ENCODE results near the gene HMG20A. TPM values are rescaled to one million over a fixed set of nuclear protein-coding genes. Genes with fewer than 3 reads are reported as not detected.

HMG20A gene
- total and polyA plus RNA-seq, 3 experiments from 2014 or later = 28.5 to 46.6 (median 34.0) TPM

- H3K27me3 ChIP-seq (ENCODE audit: insufficient read depth, low read length, poor library complexity, severe bottlenecking) = no peaks in the 10 kb centered on the region
- no peak overlapping the region for H3K27ac Mint-ChIP-seq
- H3K4me3 ChIP-seq (ENCODE audit: low read length) = no peak overlapping the region
- H3K4me3 Mint-ChIP-seq = no peak overlapping the region
- H3K36me3 Mint-ChIP-seq = no peaks in the 10 kb centered on the region
- no peak overlapping the region for H3K27ac ChIP-seq (ENCODE audit: low read depth, low read length)
- CTCF ChIA-PET = no interaction called here
- H3K9me3 ChIP-seq (ENCODE audit: low read length) = no peaks in the 10 kb centered on the region
- H3K27me3 Mint-ChIP-seq = no peaks in the 10 kb centered on the region
- H3K36me3 ChIP-seq (ENCODE audit: insufficient read depth, low read length) = no peaks in the 10 kb centered on the region
- H3K4me1 Mint-ChIP-seq = peaks cover 8 to 19% (median 17%) of the 10 kb centered on the region in 3 donors
- H3K9me3 Mint-ChIP-seq = no peaks in the 10 kb centered on the region
- no peak for DNase-seq
- no peaks in the 10 kb centered on the region for H3K4me1 ChIP-seq (ENCODE audit: insufficient read depth, low read length)
- POLR2A ChIA-PET = no interaction called here
These were observed 35.9 kb upstream of the HMG20A start for GRCh38 chr15:77384589-77385359.

DNA sequence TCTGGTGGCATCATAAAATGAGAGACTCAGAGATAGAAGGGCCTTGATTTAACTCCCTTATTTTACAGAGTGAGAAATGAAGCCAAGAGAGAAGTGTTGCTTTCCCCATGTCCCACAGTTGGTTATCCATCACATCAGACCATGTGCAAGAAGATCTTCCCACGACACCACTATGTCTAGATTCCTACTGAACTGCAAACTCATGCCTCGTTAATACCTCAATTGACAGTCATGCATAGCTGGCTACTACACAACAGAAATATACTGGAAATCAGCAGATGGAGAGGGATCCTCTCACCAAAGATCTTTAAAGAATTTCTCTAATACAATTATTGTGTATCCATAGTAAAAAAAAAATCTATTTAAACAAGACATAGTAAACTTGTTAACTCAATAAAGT is 34.1 kb upstream of the HMG20A start:
- DNase-seq = no peak
- Mint-ChIP-seq H3K27me3 (no peaks in the 10 kb centered on the region), H3K4me1 (peaks cover 8 to 19% (median 19%) of the 10 kb centered on the region in 3 donors), H3K36me3 (no peaks in the 10 kb centered on the region), H3K9me3 (no peaks in the 10 kb centered on the region), H3K4me3 (no peak overlapping the region), H3K27ac (no peak overlapping the region)
- no peaks in the 10 kb centered on the region for H3K27me3 ChIP-seq (ENCODE audit: insufficient read depth, low read length, poor library complexity, severe bottlenecking)
- H3K4me3 ChIP-seq (ENCODE audit: low read length) = no peak overlapping the region
- H3K9me3 ChIP-seq (ENCODE audit: low read length) = no peaks in the 10 kb centered on the region
- no peaks in the 10 kb centered on the region for H3K36me3 ChIP-seq (ENCODE audit: insufficient read depth, low read length)
- ChIA-PET POLR2A (no interaction called here), CTCF (no interaction called here)
- no peak overlapping the region for H3K27ac ChIP-seq (ENCODE audit: low read depth, low read length)
- H3K4me1 ChIP-seq (ENCODE audit: insufficient read depth, low read length) = no peaks in the 10 kb centered on the region

DNA sequence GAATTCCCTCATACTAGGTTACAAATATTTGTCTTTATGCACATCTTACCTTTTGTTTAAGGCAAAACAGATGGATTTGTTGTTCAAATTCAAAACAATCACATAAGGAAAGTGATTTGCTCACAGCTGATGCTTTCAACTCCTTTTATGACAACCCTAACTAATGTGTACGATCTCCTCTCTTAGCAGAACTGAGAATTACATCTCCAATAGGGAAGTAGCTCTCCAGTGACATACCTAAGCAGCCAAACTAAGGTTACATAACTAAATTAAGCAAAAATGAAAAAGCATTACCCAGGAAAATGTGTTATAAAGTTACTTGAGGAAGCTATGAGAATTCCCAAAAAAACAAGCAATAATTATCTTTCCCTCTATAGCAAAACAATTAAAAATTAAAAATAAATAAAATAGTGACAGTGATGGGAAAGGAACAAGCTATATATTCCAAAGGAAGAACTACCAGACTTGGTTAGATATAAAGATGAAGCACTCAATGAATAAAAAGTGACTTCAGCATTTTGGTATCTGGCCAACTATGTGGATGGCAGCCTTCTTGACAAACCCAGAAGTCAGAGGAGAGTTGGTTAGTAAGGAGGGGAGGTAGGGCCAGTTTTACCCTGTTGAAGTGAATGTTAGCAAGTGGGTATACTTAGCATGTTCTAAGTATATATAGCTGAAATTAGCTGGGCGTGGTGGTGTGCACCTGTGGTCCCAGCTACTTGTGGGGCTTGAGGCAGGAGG is 33.2 kb upstream of the HMG20A start:
- no peak overlapping the region for H3K4me3 Mint-ChIP-seq
- POLR2A ChIA-PET = no interaction called here

DNA sequence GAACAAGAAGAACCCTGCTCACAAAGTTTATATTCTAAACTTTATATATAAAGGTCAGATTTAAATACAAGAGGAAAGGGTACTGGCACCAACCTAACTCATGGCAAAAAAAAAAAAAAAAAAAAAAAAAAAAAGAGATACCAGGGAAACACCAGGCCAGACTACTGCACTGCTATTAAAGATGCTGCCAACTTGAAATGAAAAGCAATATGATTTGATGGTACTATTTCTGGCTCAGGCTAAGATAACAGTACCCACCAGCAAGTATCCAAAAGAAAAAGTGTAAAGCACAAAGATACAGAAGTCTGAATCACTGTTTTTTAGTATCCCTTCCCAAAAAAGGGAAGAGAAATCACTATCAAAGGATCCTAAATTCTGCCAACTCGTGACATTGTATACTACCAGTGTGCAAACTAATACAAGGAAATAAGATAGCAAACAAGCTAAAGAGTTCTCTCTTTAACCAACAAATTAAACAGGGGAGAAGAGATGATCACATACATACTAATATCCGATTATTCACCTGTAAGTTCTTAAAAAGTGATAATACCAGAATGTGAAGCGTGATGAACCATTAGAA is 29.2 kb upstream of the HMG20A start:
- H3K9me3 ChIP-seq (ENCODE audit: low read length) = peaks cover 6% of the 10 kb centered on the region
- H3K4me1 ChIP-seq (ENCODE audit: insufficient read depth, low read length) = no peaks in the 10 kb centered on the region
- no peaks in the 10 kb centered on the region for H3K27me3 ChIP-seq (ENCODE audit: insufficient read depth, low read length, poor library complexity, severe bottlenecking)
- Mint-ChIP-seq H3K27me3 (no peaks in the 10 kb centered on the region), H3K4me1 (peaks cover 0 to 4% (median 2%) of the 10 kb centered on the region in 3 donors), H3K36me3 (peaks cover 2 to 24% (median 3%) of the 10 kb centered on the region in 3 donors), H3K9me3 (peaks cover 17 to 23% (median 21%) of the 10 kb centered on the region in 5 donors), H3K4me3 (no peak overlapping the region), H3K27ac (no peak overlapping the region)
- no peak overlapping the region for H3K27ac ChIP-seq (ENCODE audit: low read depth, low read length)
- ChIA-PET POLR2A (no interaction called here), CTCF (no interaction called here)
- H3K36me3 ChIP-seq (ENCODE audit: insufficient read depth, low read length) = no peaks in the 10 kb centered on the region
- no peak for DNase-seq
- H3K4me3 ChIP-seq (ENCODE audit: low read length) = no peak overlapping the region

More for the DNA sequence above, 33.2 kb upstream of the HMG20A start:
- Mint-ChIP-seq H3K27ac (peak overlapping the region in 1 of 8 donors; percentile 47), H3K36me3 (no peaks in the 10 kb centered on the region), H3K9me3 (no peaks in the 10 kb centered on the region), H3K27me3 (no peaks in the 10 kb centered on the region), H3K4me1 (peaks cover 9 to 19% (median 19%) of the 10 kb centered on the region in 3 donors)
- no peaks in the 10 kb centered on the region for H3K27me3 ChIP-seq (ENCODE audit: insufficient read depth, low read length, poor library complexity, severe bottlenecking)
- CTCF ChIA-PET = no interaction called here
- no peaks in the 10 kb centered on the region for H3K4me1 ChIP-seq (ENCODE audit: insufficient read depth, low read length)
- no peaks in the 10 kb centered on the region for H3K36me3 ChIP-seq (ENCODE audit: insufficient read depth, low read length)
- DNase-seq = no peak
- no peak overlapping the region for H3K4me3 ChIP-seq (ENCODE audit: low read length)
- H3K27ac ChIP-seq (ENCODE audit: low read depth, low read length) = no peak overlapping the region
- H3K9me3 ChIP-seq (ENCODE audit: low read length) = no peaks in the 10 kb centered on the region

- peaks cover 2 to 34% (median 3%) of the 10 kb centered on the region in 3 donors for H3K36me3 Mint-ChIP-seq
- no peak overlapping the region for H3K4me3 ChIP-seq (ENCODE audit: low read length)
- no peaks in the 10 kb centered on the region for H3K27me3 ChIP-seq (ENCODE audit: insufficient read depth, low read length, poor library complexity, severe bottlenecking)
- no peaks in the 10 kb centered on the region for H3K27me3 Mint-ChIP-seq
- CTCF ChIA-PET = no interaction called here
- no peaks in the 10 kb centered on the region for H3K4me1 ChIP-seq (ENCODE audit: insufficient read depth, low read length)
- no peak overlapping the region for H3K27ac Mint-ChIP-seq
- POLR2A ChIA-PET = no interaction called here
- H3K36me3 ChIP-seq (ENCODE audit: insufficient read depth, low read length) = no peaks in the 10 kb centered on the region
- H3K4me1 Mint-ChIP-seq = peaks cover 0 to 4% (median 2%) of the 10 kb centered on the region in 3 donors
- no peak overlapping the region for H3K27ac ChIP-seq (ENCODE audit: low read depth, low read length)
- H3K9me3 ChIP-seq (ENCODE audit: low read length) = peaks cover 6% of the 10 kb centered on the region
- H3K4me3 Mint-ChIP-seq = no peak overlapping the region
- peaks cover 23 to 29% (median 25%) of the 10 kb centered on the region in 5 donors for H3K9me3 Mint-ChIP-seq
- DNase-seq = peak in 1 of 5 donors; percentile 45
These were observed 27.8 kb upstream of the HMG20A start for GRCh38 chr15:77392762-77393470.

- Mint-ChIP-seq H3K4me3 (no peak overlapping the region), H3K27ac (no peak overlapping the region), H3K27me3 (no peaks in the 10 kb centered on the region), H3K4me1 (peaks cover 0 to 4% (median 2%) of the 10 kb centered on the region in 3 donors), H3K36me3 (peaks cover 2 to 40% (median 8%) of the 10 kb centered on the region in 3 donors), H3K9me3 (peaks cover 28 to 34% (median 30%) of the 10 kb centered on the region in 5 donors)
- no peaks in the 10 kb centered on the region for H3K36me3 ChIP-seq (ENCODE audit: insufficient read depth, low read length)
- H3K9me3 ChIP-seq (ENCODE audit: low read length) = peaks cover 6% of the 10 kb centered on the region
- ChIA-PET POLR2A (no interaction called here), CTCF (no interaction called here)
- no peaks in the 10 kb centered on the region for H3K27me3 ChIP-seq (ENCODE audit: insufficient read depth, low read length, poor library complexity, severe bottlenecking)
- DNase-seq = no peak
- no peaks in the 10 kb centered on the region for H3K4me1 ChIP-seq (ENCODE audit: insufficient read depth, low read length)
- no peak overlapping the region for H3K4me3 ChIP-seq (ENCODE audit: low read length)
- no peak overlapping the region for H3K27ac ChIP-seq (ENCODE audit: low read depth, low read length)
These were observed 27.2 kb upstream of the HMG20A start for GRCh38 chr15:77393471-77393840.

DNA sequence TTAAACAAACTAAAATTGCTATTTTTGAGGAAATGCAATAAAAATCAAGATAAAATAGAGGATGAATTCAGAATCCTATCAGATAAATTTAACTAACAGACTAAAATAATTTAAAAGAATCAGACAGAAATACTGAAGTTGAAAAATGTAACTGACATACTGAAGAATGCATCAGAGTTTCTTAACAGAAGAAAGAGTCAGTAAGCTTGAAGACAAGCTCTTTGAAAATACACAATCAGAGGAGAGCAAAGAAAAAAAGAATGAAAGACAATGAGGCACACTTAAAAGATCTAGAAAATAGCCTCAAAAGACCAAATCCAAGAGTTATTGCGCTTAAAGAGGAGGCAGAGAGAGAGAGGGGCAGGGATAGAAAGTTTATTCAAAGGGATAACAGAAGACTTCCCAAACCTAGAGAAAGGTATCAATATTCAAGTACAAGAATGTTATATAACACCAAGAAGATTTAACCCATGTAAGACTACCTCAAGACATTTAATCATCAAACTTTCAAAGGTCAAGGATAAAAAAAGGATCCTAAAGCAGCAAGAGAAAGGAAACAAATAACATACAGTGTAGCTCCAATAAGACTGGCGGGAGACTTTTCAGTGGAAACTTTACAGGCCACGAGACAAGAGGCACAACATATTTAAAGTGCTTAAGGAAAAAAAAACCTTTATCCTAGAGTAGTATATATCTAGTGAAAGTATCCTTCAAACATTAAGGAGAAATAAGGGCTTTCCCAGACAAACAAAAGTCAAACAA is 25.5 kb upstream of the HMG20A start:
- Mint-ChIP-seq H3K4me1 (peaks cover 0 to 4% (median 0%) of the 10 kb centered on the region in 3 donors), H3K36me3 (peaks cover 3 to 56% (median 9%) of the 10 kb centered on the region in 3 donors), H3K4me3 (no peak overlapping the region), H3K27me3 (no peaks in the 10 kb centered on the region), H3K9me3 (peaks cover 41 to 48% (median 44%) of the 10 kb centered on the region in 5 donors), H3K27ac (peak overlapping the region in 2 of 8 donors; percentile 24 to 94)
- Histone ChIP-seq H3K4me1 (ENCODE audit: insufficient read depth, low read length) (no peaks in the 10 kb centered on the region), H3K36me3 (ENCODE audit: insufficient read depth, low read length) (no peaks in the 10 kb centered on the region), H3K27me3 (ENCODE audit: insufficient read depth, low read length, poor library complexity, severe bottlenecking) (no peaks in the 10 kb centered on the region), H3K9me3 (ENCODE audit: low read length) (peaks cover 6% of the 10 kb centered on the region), H3K27ac (ENCODE audit: low read depth, low read length) (no peak overlapping the region), H3K4me3 (ENCODE audit: low read length) (no peak overlapping the region)
- no peak for DNase-seq
- CTCF ChIA-PET = no interaction called here
- POLR2A ChIA-PET = no interaction called here
